ENCODE data around the gene LSM14B.
"Not testable (repeated sequence)": the region's sequence is repeated elsewhere in the genome, so short reads cannot be mapped to it uniquely, and the experiment has no call there.

The LSM14B gene

DNA sequence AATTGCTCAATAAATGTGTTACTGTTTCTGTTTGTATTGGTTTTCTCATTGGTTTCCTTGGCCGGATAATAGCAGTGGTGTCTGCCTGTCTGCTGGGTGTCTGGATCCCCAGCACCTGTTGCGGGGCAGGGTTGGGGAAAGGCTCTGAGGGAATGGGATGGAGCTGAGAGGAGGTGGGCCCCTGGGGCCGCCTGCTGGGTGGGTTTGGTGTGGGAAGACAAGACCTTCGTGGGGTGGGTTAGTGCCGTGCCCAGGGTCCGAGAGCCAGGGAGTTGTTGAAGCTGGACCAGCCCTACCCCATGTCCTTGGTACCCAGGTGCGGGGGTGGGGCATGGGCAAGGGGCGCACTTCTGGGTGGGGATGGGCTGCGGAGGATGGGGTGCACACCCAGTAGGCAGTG lies 25.3 kb downstream of the LSM14B start:
- DNase-seq = no peak

DNA sequence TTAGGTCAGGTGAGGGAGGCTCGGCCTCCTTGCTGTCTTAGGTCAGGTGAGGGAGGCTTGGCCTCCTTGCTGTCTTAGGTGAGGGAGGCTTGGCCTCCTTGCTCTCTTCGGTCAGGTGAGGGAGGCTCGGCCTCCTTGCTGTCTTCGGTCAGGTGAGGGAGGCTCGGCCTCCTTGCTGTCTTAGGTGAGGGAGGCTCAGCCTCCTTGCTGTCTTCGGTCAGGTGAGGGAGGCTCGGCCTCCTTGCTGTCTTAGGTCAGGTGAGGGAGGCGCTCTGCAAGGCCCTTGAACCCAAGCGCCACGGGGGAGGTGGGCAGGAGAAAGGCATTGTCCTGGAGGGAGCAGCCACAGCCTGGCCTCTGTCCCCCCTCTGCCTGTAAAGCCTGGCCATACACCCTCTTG lies 26.1 kb downstream of the LSM14B start:
- not testable (repeated sequence) for DNase-seq

DNA sequence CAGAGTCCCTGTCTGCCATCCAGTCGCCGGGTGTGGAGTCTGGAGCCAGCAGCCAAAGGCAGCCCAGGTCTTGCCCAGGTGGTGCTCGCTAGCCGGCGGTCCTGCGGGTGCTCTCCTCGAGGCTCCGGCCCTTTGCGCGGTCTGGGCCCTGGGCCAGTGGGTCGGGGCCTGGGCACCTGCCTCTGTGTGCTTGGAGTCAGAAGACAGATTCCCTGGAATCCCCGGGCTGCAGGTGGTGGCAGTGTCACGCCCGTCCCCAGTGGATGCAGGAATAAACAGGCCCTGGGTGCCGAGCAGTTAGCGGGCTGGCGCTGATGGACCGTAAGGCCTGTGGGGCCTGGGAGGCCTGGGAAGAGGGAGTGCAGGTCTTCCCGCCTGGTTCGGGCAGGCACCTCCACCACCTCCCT lies 26.6 kb downstream of the LSM14B start:
- DNase-seq = no peak

DNA sequence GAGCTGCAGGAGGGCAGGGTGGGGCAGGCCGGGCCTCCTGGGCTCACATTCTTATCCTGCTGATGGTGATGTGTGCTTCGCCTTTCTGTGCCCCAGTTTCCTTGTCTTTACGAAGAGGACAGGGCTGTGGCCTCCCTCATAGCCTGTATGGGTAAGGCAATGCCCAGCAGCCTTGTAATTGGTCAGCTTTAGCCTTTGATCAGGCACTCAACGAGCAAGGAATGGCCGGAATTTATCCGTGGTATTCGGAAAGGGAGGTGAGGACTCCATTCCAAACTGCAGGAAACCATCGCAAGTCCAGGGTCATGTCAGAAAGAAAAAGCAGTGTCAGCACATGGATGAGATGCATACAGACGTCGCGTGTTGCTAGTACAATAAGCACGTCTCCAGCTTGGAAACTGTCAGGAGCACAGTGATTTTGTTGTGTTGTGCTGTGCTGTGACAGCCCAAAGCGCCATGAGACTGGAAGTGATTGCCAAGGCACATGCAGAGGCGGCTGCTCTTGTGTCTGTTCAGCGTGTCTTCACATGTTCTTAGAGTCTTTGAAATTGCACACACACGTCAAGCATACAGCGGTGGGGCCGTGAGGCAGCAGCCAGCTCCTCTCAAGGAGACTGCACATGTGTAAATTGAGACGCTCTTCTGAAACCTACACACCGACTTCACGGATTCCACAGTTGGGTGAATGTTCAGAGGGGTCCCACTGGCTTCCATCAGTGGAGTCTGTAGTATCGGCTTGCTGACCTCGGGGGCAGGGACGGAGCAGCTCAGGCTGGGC lies 27.4 kb downstream of the LSM14B start:
- DNase-seq = no peak

DNA sequence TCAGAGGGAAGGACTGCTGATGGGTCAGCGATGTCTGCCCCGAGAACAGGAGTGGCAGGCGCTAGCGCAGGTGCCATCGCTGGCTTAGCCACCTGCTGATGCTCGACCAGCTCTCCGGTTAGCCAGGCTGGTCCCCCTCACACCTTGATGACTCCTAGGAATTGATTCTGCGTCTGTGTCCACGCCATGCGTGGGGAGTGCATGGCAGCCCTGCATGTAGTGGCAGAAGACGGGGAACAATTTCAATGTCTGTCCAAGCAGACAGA lies 28.0 kb downstream of the LSM14B start:
- no peak for DNase-seq

DNA sequence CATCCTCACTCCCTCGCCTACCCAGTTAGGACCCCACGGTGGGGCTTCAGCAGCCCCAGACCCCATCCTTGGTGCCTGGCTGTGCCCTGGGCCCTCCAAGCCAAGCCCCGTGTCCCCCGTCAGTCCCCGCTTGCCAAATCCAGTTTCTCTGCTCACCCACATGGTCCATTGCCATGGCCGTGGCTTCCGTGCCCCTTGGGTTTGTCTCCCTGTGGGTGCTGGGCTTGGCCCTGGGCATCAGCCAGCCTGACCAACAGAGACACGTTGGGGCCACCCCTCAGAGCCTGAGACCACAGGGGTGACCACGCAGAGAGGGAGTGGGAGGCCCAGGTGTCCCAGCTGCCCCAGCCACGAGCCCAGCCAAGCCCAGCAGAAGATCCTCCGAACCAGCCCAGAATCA lies 28.9 kb downstream of the LSM14B start:
- DNase-seq = no peak

DNA sequence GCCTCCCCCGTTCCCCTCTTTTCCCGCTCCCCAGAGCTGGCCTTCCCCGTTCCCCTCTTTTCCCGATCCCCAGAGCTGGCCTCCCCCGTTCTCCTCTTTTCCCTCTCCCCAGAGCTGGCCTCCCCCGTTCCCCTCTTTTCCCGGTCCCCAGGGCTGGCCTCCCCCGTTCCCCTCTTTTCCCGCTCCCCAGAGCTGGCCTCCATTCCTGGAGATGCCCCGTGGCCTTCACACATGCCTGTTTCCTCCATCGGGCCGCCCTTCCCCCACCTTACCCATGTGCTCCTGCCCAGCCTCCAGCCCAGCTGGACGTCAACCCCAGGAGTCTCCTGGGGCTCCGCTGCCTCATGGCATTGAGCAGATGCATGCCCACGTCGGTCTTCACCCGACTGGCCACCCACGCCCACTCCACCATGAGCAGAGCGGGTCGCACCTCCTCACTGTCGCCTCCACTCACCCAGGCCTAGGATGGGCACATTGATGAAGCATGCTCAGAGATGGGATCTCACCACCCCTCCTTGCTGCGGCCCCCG lies 29.6 kb downstream of the LSM14B start:
- no peak for DNase-seq

DNA sequence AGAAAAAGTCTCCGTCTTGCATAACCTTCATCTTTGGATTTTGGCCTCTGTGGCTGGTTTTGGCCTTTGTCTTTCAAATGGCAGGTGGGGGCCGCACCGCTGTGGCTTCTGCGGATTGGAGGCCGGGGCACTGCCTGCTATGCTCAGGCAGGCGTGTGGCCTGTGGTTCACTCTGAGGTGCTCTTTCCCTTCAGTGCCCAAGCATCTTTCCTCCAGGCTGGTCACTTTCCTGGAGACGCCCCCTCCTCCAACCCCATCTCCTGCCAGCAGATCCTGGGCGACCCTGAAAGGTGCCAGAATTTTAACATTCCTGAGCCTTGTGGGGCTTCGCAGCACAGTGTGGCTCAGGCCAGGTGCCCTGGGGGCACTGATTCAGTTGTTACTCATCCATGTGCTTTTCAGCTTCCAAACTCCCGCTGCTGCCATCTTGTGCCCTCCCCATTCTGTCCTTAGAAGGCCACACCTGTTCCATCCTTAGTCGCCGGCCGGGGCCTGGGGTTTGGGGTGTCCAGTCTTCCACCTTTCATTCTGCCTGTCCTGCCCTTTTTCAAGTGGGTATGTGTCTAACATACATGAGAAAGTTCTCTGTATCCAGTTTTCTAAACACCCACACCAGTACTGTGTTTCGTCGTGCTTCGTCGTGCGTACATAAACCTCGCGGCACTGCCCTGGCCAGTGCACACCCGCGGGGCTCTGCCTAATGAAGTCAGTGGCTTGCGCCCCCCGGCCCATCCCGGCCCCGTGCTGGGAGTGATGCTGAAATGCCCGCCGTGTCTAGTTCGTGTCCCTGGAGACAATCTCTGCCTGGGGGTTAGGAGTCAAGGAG lies 33.4 kb downstream of the LSM14B start:
- no peak for DNase-seq

DNA sequence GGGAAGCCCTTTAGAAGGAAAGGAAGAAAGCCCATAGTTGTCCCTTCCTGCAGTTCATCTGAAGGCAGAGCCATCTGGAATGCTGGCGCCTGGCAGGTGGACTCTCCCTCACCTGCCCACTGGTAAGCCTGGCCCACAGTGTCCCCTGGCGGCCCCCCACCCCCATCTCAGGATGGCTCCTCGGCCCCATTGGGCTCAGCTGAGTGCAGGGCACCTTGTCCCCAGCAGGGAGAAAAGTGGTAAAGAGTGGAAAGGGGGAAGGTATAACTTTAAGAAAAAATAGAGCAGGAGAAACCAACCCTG lies 33.9 kb downstream of the LSM14B start:
- no peak for DNase-seq

DNA sequence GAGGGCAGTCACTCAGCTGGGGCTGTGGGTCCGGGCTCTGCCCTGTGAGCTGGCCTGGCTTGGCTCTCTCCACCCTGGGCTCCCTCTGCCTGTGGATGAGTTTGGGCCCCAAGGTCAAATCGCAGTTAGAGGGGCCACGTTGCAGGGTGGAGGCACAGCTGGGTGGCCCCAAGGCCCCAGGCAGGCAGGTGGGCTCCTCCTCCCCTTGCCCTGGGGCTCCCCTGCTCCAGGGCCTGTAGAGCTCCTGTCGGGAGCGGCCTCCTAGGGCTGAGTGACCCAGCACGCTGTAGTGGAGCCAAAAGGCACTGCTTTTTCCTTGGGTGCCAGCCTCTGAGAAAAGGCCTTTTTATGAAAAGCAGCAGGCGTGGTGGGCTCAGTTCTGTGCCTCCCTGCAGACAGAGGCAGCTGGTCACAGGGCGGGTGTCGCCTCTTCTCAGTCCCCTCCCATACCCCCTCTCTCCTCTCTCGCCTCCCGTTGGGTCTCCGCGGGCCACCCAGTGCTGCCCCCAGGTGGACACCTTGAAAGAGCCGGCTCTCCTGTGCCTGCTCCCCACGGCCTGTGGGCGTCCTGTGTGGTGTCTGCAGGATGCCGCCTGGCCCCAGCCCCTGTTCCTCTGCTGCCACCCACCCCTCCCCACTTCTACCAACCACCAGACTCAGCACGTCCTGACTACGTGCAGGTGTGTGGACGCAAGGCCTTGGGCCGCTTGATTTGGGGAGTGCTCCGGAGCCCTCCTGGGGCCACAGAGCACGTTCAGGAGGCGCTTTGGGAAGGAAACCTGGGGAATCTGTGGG lies 34.5 kb downstream of the LSM14B start:
- peak; percentile 63 for DNase-seq

DNA sequence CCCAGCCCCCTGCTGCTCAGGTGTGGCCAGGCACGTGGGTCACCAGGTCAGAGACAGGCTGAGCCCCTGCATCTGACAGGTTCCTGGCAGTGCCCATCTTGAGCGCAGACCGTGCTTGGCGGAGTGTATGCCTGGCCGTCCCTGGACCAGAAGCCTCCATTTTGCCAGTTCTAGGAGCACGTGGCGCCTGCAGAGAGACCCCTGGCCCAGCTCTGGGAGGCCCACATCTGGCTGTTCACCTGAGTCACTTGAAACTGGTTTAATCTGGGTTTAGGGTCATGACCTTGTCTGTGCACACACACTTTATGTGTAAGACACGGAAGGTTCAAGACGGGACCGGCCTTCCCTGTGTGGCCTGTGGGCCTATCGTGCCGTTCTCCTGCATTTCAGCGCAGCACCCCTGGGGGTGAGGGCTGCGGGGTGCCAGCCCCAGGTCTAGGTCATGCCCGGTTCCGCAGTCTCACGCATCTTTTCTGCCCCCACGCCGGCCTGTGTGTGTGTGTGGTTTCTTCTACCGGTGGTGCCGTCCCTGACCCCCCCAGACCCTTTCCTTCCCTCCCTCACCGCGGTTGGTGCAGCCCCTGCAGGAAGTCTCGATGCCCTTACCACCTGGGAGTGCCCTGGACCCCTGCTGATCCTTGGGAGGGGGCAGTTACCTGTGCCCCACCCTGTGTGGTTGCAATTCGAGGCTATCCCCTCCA lies 35.3 kb downstream of the LSM14B start:
- DNase-seq = no peak

DNA sequence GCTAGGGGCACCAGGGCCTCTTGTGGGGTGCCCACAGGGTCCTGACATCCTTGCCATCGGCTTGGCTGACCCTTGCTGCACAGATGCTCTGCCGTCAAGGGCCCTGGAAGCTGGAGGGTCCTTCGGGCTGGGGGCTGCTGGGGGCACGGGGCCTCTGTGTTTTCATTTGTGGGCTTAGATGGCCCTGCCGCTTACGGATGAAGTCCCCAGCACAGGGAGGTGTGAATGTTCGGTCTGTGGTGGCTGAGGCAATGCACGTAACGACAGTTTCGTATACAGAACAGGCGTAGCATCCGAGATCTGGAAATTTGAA lies 35.8 kb downstream of the LSM14B start:
- no peak for DNase-seq

DNA sequence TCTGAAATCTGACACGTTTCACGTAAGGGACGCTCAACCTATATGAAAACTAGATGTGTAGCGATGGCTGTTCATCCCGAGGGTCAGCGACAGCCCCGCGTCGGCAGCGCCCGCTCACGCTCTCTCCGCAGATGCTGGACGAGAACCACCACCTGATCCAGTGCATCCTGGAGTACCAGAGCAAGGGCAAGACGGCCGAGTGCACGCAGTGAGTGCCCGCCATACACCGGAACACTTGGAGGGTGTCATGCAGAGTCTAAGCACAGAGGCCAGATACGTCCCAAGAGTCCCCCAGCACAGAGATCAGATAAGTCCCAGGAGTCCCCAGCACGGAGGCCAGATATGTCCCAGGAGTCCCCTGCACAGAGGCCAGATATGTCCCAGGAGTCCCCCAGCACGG lies 36.3 kb downstream of the LSM14B start:
- no peak for DNase-seq

DNA sequence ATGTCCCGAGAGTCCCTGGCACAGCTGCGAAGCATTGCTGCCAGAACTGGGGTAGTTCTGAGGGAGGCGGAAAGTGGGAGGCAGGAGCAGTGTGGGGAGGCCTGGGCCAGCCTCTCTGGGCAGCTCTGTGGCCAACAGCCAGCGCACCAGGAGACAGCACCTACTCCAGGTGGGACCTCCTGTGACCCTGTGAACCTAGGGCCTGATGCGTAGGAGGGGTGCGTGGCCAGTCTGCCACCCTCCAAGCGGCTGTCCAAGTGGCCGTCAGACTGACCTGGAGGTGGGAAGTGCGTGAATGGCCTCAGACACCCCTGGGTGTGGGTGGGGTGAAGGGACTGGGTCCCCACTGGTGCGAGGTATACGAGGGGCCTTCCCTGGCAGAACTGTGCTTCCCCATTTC lies 36.8 kb downstream of the LSM14B start:
- DNase-seq = no peak

DNA sequence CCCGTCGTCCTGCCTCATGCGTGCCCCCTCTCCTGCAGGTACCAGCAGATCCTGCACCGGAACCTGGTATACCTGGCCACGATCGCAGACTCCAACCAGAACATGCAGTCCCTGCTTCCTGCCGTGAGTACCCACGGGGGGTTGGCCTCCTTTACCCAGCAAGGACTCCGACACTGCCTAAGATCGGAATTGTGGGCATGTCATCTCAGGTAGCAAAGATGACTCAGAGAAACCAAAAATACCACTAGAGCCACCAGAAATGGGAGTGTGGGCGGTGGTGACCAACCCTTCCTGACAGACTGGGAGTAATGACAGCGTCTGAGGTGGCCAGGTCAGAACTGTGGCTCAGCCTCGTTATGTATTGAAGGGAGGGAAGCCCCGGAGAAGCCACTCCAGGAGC lies 37.6 kb downstream of the LSM14B start:
- peak; percentile 74 for DNase-seq

DNA sequence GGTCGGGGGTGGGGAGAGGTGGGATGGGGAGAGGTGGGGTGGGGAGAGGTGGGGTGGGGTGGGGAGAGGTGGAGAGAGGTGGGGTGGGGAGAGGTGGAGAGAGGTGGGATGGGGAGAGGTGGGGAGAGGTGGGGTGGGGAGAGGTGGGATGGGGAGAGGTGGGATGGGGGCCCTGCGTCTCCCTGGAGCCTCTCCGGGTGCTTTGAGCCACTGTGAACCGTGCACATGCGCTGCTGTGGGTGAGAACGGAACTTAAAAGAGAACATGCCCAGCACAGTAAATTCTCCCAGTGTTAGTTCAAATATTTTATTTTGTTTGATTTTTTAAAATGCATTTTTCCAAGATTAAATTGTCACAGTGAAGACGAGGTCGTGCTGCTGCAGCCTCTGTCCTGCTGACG lies 38.0 kb downstream of the LSM14B start:
- no peak for DNase-seq

DNA sequence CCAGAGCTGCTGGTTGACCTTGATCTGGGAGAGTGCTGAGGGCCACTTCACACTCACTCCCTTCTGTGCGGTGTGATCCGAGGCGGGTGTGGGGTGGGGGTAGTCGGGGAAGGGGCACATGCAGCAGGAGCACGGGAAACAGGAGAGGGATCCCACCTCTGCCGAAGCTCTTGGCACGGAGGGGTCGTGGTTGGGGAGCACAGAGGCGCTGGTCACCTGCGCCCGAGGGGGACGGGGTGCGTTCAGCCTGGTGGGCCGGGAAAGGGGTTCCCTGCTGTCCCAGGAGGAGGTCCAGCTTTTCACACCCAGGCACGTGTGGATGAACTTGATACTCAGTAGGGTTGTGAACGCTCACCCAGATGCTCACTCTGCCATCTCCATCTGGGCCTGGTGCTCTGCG lies 38.6 kb downstream of the LSM14B start:
- DNase-seq = no peak

DNA sequence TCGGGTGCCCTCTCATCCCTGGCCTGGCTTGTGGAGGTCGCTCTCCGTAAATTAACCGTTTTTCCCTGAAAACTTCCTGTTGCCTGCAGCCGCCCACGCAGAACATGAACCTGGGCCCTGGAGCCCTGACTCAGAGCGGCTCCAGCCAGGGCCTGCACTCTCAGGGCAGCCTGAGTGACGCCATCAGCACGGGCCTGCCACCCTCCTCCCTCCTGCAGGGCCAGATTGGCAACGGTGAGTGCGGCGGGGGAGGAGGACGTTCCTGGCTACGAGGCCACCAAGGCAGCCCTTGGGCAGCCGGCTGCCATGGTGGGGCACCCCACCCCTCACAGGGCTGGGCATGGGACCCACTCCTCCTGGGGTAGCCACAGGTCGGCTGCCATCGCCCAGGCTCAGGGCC lies 39.1 kb downstream of the LSM14B start:
- DNase-seq = no peak

DNA sequence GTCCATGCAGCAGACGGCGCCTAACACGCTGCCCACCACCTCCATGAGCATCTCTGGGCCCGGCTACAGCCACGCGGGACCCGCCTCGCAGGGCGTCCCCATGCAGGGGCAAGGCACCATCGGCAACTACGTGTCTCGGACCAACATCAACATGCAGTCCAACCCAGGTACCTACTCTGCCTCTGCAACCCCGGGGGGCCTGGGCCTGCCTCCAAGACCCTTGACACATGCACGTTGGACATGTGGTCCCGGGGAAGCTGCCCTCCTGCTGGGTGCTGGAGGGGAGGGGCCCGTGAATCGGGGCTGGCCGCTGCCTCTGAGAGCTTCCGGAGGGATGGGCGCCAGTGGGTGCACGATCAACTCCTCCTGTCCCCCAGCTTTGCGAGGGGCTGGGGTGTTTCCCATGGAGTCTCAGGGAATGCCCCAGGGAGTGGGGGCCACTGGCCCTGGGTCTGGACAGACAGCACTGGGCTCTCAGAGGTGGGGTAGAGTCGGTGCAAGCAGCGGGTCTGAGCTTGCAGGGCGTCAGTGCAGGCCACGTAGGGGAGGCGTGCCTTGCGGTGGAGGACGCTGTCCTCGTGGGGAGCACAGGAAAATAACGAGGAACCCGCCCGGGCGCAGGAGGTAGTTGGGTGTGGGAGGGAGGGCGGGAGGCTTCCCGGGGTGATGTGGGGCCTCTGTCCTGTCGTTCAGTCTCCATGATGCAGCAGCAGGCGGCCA lies 40.6 kb downstream of the LSM14B start:
- no peak for DNase-seq

DNA sequence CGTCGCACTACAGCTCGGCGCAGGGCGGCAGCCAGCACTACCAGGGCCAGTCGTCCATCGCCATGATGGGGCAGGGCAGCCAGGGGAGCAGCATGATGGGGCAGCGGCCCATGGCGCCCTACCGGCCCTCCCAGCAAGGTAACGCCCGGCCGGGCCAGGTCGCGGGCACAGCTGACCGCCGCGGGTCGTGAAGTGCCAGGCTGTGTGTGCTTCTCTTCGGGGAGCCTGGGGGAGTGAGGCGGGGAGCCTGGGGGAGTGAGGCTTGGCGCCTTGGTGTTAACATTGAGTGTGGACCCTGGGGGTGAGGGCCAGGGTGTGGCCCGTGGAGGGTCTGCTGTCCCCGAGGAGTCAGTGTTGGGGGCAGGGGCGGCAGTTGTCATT lies 41.2 kb downstream of the LSM14B start:
- no peak for DNase-seq

DNA sequence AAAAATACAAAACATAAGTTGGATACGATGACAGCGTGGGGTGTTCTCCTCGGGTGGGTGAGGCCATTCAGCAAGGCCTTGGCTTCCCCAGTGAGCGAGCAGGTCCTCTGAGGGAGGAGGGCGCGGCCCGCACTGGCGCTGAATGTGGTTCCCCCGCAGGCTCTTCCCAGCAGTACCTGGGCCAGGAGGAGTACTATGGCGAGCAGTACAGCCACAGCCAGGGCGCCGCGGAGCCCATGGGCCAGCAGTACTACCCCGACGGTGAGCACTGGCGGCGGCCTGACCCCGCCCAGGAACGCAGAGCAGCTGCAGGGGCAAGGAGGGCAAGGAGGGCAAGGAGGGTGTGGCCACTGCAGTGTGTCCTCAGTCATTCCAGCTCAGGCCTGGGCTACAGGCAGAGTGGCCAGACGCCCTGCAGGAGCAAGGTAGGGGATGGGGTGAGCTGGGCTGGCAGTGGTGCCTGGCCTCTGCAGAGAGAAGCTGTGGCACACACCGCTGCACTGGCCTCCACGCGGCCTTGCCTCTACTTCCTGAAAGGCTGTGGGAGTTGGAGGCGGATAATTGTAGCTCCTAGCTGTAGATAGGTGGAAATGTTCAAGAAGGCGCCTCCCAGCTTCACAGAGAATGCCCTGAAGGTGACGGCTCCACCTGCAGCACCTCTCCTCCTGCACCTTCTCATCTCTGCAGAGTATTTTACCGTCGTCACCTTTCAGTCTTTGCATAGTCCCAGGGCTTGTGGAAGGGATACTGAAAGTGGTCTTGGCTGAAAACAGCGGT lies 41.9 kb downstream of the LSM14B start:
- no peak for DNase-seq
